ENCODE data around the gene APOO. TPM values are rescaled to one million over a fixed set of nuclear protein-coding genes. Genes with fewer than 3 reads are reported as not detected.

The APOO gene
- total RNA-seq, 2 donors from 2014 or later, result 16.6 to 24.4 TPM

Other genes starting within 250 kb of the APOO start
- gene PRDX4, start 240.4 kb downstream of the APOO start, total RNA-seq, result 10 to 100 TPM; 27.5 to 33.8 TPM
- gene ACOT9, start 164.7 kb downstream of the APOO start, total RNA-seq, result 10 to 100 TPM; 85.4 to 92.3 TPM
- 100 to 1,000 TPM; 229 to 424 TPM for gene SAT1, start 124.8 kb downstream of the APOO start, total RNA-seq
- not detected for gene CXorf58, start 68 bp upstream of the APOO start, total RNA-seq
- 10 to 100 TPM; 17.9 to 19.9 TPM for gene KLHL15, start 119.2 kb upstream of the APOO start, total RNA-seq
- gene EIF2S3, start 147.0 kb upstream of the APOO start, total RNA-seq, result 100 to 1,000 TPM; 320 to 443 TPM
- gene ZFX, start 241.8 kb upstream of the APOO start, total RNA-seq, result 10 to 100 TPM; 47.2 to 78.6 TPM